Stimulated activated CD8-positive, alpha-beta memory T cell treated with anti-CD3 and anti-CD28 coated beads, Interleukin-2, amount 100 ng/mL, for 48 hours (primary cell): ENCODE results near the gene CCNA2.

ENCODE experiments used
- DNase-seq, 2 donors: peaks; one replicate each; pipeline ENCODE4 v3.0.0-alpha.2; 2020; ENCODE audit warnings: low read depth in 2 of 2

Gene CCNA2

GRCh38 chr4:121823505-121824170 lies at the start of gene CCNA2:
CCNA2 (minus strand) TSS chr4:121823883; CDS start chr4:121823628, 255 bp downstream.
- DNase-seq = peak; percentile 89 to 96

GRCh38 chr4:121869841-121870822 lies 46.4 kb upstream of the CCNA2 start, which contains the start of gene BBS7:
BBS7 (minus strand) TSS chr4:121870474; CDS start chr4:121870313, 161 bp downstream.
- peak; percentile 95 to 98 for DNase-seq

GRCh38 chr4:121863799-121864198 lies 40.1 kb upstream of the CCNA2 start:
- DNase-seq = no peak

- DNase-seq = no peak
These were observed 37.7 kb upstream of the CCNA2 start for GRCh38 chr4:121861426-121861825.

GRCh38 chr4:121860121-121860520 lies 36.4 kb upstream of the CCNA2 start:
- no peak for DNase-seq

GRCh38 chr4:121851354-121851753 lies 27.7 kb upstream of the CCNA2 start:
- no peak for DNase-seq

GRCh38 chr4:121846662-121847061 lies 23.0 kb upstream of the CCNA2 start:
- DNase-seq = no peak

GRCh38 chr4:121842862-121843261 lies 19.2 kb upstream of the CCNA2 start:
- DNase-seq = no peak

GRCh38 chr4:121838136-121838535 lies 14.5 kb upstream of the CCNA2 start:
- DNase-seq = no peak

- DNase-seq = no peak
These were observed 5.8 kb upstream of the CCNA2 start for GRCh38 chr4:121829511-121829910.

GRCh38 chr4:121827853-121828252 lies 4.2 kb upstream of the CCNA2 start:
- no peak for DNase-seq

- DNase-seq = no peak
These were observed 1.3 kb upstream of the CCNA2 start for GRCh38 chr4:121824950-121825349.

GRCh38 chr4:121824171-121824527 lies 466 bp upstream of the CCNA2 start:
- no peak for DNase-seq

- DNase-seq = no peak
These were observed 733 bp downstream of the CCNA2 start for GRCh38 chr4:121822796-121823504.

- DNase-seq = no peak
These were observed 1.6 kb downstream of the CCNA2 start for GRCh38 chr4:121822047-121822446.

- DNase-seq = no peak
These were observed 4.3 kb downstream of the CCNA2 start for GRCh38 chr4:121819216-121819965.

- no peak for DNase-seq
These were observed 5.5 kb downstream of the CCNA2 start for GRCh38 chr4:121818215-121818614.

GRCh38 chr4:121817701-121818100 lies 6.0 kb downstream of the CCNA2 start:
- no peak for DNase-seq

GRCh38 chr4:121817006-121817405 lies 6.7 kb downstream of the CCNA2 start:
- no peak for DNase-seq

- DNase-seq = no peak
These were observed 8.9 kb downstream of the CCNA2 start for GRCh38 chr4:121814756-121815155.

GRCh38 chr4:121811122-121811521 lies 12.6 kb downstream of the CCNA2 start:
- no peak for DNase-seq
